Measurements from ENCODE around the gene PIK3R4. TPM values are rescaled to one million over a fixed set of nuclear protein-coding genes. Genes with fewer than 3 reads are reported as not detected.

PIK3R4 gene
- total RNA-seq, 2 donors from 2014 or later = 17.4 to 23.9 TPM

DNA sequence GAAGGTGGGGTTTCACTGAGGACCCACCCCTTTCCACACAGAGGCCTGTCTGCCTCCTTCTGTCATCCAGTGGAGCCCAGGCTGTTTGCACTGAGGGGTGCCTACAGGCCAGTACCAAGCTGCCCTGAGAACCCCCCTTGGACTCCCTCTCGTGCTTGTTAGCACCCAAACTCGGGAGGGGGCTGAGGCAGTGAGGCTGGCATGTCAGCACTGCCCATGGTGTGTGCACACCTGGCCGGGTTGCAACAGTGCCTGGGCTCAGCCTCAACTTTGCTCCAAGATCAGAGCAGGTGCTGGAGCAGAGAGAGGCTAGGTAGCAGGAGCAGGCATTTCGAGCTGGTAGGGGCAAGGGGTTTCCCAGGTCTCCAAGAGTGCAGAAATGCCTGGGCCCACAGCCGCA is 90.0 kb downstream of the PIK3R4 start:
- Mint-ChIP-seq H3K36me3 (ENCODE audit: low read depth) (no peaks in the 10 kb centered on the region), H3K4me1 (no peaks in the 10 kb centered on the region), H3K4me3 (no peak overlapping the region), H3K9me3 (no peaks in the 10 kb centered on the region), H3K27me3 (no peaks in the 10 kb centered on the region), H3K27ac (no peak overlapping the region)
- ATAC-seq (replicated peaks) = no peak

- Mint-ChIP-seq H3K36me3 (ENCODE audit: low read depth) (no peaks in the 10 kb centered on the region), H3K27me3 (no peaks in the 10 kb centered on the region), H3K4me3 (no peak overlapping the region), H3K27ac (no peak overlapping the region), H3K4me1 (no peaks in the 10 kb centered on the region), H3K9me3 (no peaks in the 10 kb centered on the region)
- ATAC-seq (replicated peaks) = no peak
Observed at GRCh38 chr3:130654921-130655320, 91.7 kb downstream of the PIK3R4 start.

- Mint-ChIP-seq H3K9me3 (no peaks in the 10 kb centered on the region), H3K4me1 (no peaks in the 10 kb centered on the region), H3K27me3 (no peaks in the 10 kb centered on the region), H3K36me3 (ENCODE audit: low read depth) (no peaks in the 10 kb centered on the region), H3K4me3 (no peak overlapping the region), H3K27ac (no peak overlapping the region)
- no peak for ATAC-seq (replicated peaks)
Observed at GRCh38 chr3:130654091-130654490, 92.5 kb downstream of the PIK3R4 start.

DNA sequence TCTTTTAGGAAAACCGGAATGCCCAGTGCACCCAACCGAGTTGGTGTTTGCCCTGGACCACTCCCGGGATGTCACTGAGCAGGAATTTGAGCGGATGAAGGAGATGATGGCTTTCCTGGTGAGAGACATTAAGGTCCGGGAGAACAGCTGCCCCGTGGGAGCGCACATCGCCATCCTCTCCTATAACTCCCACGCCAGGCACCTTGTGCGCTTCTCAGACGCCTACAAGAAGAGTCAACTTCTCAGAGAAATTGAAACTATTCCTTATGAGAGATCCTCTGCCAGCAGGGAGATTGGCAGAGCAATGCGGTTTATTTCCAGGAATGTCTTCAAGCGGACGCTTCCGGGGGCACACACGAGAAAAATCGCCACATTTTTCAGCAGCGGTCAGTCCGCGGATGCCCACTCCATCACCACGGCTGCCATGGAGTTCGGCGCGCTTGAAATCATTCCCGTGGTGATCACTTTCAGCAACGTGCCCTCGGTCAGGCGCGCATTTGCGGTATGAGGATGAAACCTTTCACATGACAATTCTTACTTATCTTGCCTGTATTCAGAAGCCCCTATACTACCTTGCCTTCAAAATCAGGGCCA is 97.5 kb downstream of the PIK3R4 start:
- Mint-ChIP-seq H3K4me3 (no peak overlapping the region), H3K27ac (no peak overlapping the region), H3K36me3 (ENCODE audit: low read depth) (no peaks in the 10 kb centered on the region), H3K27me3 (peaks cover 5% of the 10 kb centered on the region), H3K4me1 (no peaks in the 10 kb centered on the region), H3K9me3 (no peaks in the 10 kb centered on the region)
- ATAC-seq (replicated peaks) = no peak

- H3K27me3 Mint-ChIP-seq = peaks cover 7% of the 10 kb centered on the region
- no peak overlapping the region for H3K4me3 Mint-ChIP-seq
- H3K36me3 Mint-ChIP-seq (ENCODE audit: low read depth) = no peaks in the 10 kb centered on the region
- no peak overlapping the region for H3K27ac Mint-ChIP-seq
- no peaks in the 10 kb centered on the region for H3K9me3 Mint-ChIP-seq
- ATAC-seq (replicated peaks) = peak; percentile 99
- no peaks in the 10 kb centered on the region for H3K4me1 Mint-ChIP-seq
Observed at GRCh38 chr3:130648293-130648692, 98.3 kb downstream of the PIK3R4 start.

GRCh38 chr3:130645261-130645660 is 101.4 kb downstream of the PIK3R4 start:
- Mint-ChIP-seq H3K9me3 (no peaks in the 10 kb centered on the region), H3K4me3 (no peak overlapping the region), H3K4me1 (no peaks in the 10 kb centered on the region), H3K27ac (no peak overlapping the region), H3K27me3 (peaks cover 15% of the 10 kb centered on the region), H3K36me3 (ENCODE audit: low read depth) (no peaks in the 10 kb centered on the region)
- ATAC-seq (replicated peaks) = no peak

DNA sequence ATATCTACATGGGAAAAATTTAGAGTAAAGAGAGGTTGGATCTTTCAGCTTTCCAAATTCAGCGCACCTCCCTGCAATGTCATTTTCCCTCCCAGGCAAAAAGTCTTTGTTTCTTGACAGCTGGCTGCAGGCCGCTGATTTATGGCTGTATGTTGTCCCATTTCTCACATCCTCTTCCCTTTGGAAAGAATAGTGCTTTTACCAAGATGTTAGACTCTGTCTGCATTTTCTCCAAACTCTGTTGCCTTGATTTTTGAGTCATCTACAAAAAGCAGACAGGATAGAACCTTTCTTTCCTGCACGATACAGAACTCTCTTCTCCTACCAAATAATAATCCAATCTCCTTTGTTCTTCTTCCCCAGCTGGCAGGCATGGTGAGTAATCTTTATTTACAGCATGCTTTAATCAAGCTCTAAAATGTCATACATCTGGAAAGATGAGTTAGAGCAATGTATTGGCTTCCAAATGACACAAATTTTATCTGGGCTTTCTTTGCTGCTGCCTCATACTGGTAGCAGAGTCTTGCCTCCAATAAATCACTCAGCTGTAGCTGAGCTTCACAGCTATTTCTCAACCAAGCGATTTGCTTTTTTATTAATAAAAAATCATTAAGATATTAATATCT is 101.9 kb downstream of the PIK3R4 start:
- ATAC-seq (replicated peaks) = no peak
- no peak overlapping the region for H3K27ac Mint-ChIP-seq
- H3K27me3 Mint-ChIP-seq = peaks cover 15% of the 10 kb centered on the region
- H3K4me1 Mint-ChIP-seq = no peaks in the 10 kb centered on the region
- H3K36me3 Mint-ChIP-seq (ENCODE audit: low read depth) = no peaks in the 10 kb centered on the region
- no peaks in the 10 kb centered on the region for H3K9me3 Mint-ChIP-seq
- H3K4me3 Mint-ChIP-seq = no peak overlapping the region

GRCh38 chr3:130640027-130640426 is 106.6 kb downstream of the PIK3R4 start:
- no peak overlapping the region for H3K27ac Mint-ChIP-seq
- no peaks in the 10 kb centered on the region for H3K4me1 Mint-ChIP-seq
- H3K9me3 Mint-ChIP-seq = no peaks in the 10 kb centered on the region
- no peak overlapping the region for H3K4me3 Mint-ChIP-seq
- ATAC-seq (replicated peaks) = no peak
- H3K36me3 Mint-ChIP-seq (ENCODE audit: low read depth) = no peaks in the 10 kb centered on the region
- H3K27me3 Mint-ChIP-seq = peaks cover 10% of the 10 kb centered on the region

- no peak for ATAC-seq (replicated peaks)
- Mint-ChIP-seq H3K9me3 (no peaks in the 10 kb centered on the region), H3K4me3 (no peak overlapping the region), H3K4me1 (no peaks in the 10 kb centered on the region), H3K27ac (no peak overlapping the region), H3K27me3 (peaks cover under 1% of the 10 kb centered on the region), H3K36me3 (ENCODE audit: low read depth) (no peaks in the 10 kb centered on the region)
Observed at GRCh38 chr3:130636480-130637234, 110.0 kb downstream of the PIK3R4 start.

DNA sequence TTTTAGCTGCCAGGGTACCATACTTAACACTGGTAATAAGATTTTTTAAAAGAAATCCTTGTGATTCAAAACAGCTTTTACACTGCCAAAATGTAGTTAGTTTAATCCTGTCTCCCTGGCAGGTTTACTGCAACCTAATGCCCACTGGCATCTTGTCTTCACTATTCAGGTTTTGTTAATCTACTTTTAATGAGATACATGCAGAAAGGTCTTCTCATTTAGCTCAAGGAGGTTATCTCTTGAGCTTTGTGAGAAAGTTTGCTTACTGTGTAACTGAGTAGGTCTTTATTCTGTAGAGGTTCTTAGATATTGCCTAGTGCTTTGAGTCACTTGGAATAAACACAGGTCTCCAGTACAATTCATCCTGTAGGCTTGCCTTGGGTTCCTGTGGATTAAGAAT is 110.7 kb downstream of the PIK3R4 start:
- Mint-ChIP-seq H3K9me3 (no peaks in the 10 kb centered on the region), H3K27me3 (no peaks in the 10 kb centered on the region), H3K36me3 (ENCODE audit: low read depth) (no peaks in the 10 kb centered on the region), H3K4me3 (no peak overlapping the region), H3K4me1 (no peaks in the 10 kb centered on the region), H3K27ac (no peak overlapping the region)
- no peak for ATAC-seq (replicated peaks)

DNA sequence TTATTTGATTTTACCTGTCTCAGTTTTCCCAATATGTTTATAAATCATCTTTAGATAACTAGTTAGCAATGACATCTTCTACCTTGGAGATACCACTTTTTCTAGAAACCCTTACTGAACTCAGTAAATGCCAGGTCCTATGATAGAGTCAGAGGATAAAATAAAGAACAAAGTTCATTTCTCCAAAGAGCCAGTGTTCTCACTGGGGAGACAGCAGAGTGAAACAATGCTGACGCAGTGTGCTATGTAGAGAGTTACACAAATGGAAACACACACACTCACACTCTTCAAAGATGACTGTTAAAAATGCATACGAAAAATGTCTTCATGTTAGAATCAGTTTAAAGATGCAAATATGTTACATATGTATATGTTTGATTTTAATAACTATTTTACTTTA is 111.3 kb downstream of the PIK3R4 start:
- Mint-ChIP-seq H3K4me1 (no peaks in the 10 kb centered on the region), H3K27ac (no peak overlapping the region), H3K36me3 (ENCODE audit: low read depth) (no peaks in the 10 kb centered on the region), H3K27me3 (no peaks in the 10 kb centered on the region), H3K4me3 (no peak overlapping the region), H3K9me3 (no peaks in the 10 kb centered on the region)
- ATAC-seq (replicated peaks) = no peak

Other genes with a start within 250 kb of the PIK3R4 start
- not detected for gene COL6A6, start 229.7 kb downstream of the PIK3R4 start, total RNA-seq
- 10 to 100 TPM; 63.3 to 64.8 TPM for gene ATP2C1, start 147.3 kb upstream of the PIK3R4 start, total RNA-seq